H7 (cell line): ENCODE measurements around the gene PLXDC1. TPM values are rescaled to one million over a fixed set of nuclear protein-coding genes. Genes with fewer than 3 reads are reported as not detected.

Experiments used
- DNase-seq: peaks from one replicate; pipeline ENCODE4 v3.0.0; 2012
- H3K27me3 ChIP-seq: 2 replicates; pipeline ENCODE4 v1.6.0; 2011; ENCODE audit warnings: mild to moderate bottlenecking, low read length; ENCODE audit not compliant: control insufficient read depth, insufficient read depth
- H3K36me3 ChIP-seq: replicated peaks from 2 replicates; pipeline ENCODE4 v1.5.1; 2011; ENCODE audit warnings: low read length; ENCODE audit not compliant: control insufficient read depth, insufficient read depth
- H3K4me3 ChIP-seq: 2 replicates; pipeline ENCODE4 v1.5.1; 2011; ENCODE audit warnings: low read depth, mild to moderate bottlenecking, control low read depth, low read length, moderate library complexity; ENCODE audit not compliant: insufficient read depth
- total RNA-seq: library from RNA; depleted of rRNA; stranded (reverse); fragments of >200 nt; shearing (Covaris generic); gene quantifications from 2 replicates; pipeline ENCODE4 v1.2.3, GENCODE V29; 2014

Gene PLXDC1
- total RNA-seq, 1 experiment from 2014 or later: 0.38 TPM

DNA sequence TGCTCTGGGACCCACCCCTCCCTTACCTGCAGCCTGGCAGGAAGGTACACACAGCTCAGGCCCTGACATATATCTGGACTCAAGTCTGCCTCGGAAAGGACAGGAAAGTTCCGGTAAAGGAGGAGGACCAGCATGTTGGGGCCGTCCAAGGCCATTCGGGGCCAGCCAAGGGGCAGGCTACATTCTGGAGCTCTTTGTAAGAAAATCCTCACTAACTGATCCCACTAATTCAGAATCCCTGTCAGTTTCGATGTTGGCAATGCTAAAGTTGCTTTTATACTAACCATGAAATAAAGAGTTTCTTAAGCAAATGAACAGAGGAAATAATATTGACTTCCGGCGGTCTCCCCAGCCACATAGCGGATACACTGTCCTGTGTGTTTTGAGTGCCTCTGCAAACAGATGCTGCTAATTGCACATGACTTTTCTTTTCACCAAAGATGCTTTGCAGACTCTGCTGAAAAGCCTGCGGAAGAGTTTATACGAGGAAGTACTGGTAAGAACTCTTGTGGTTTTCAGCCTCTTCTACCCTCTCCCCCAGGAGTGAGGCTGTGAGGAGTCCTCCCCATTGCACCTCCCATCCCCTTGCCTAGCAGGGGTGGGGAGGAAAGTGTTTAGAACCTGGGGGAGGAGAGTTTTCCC lies 54.8 kb downstream of the PLXDC1 start:
- no peak for DNase-seq
- Histone ChIP-seq H3K36me3 (no peaks in the 10 kb centered on the region), H3K27me3 (no peaks in the 10 kb centered on the region), H3K4me3 (no peak overlapping the region)

- no peaks in the 10 kb centered on the region for H3K36me3 ChIP-seq
- no peak overlapping the region for H3K4me3 ChIP-seq
- DNase-seq: no peak
- no peaks in the 10 kb centered on the region for H3K27me3 ChIP-seq
Measured at GRCh38 chr17:39095309-39095686, 56.1 kb downstream of the PLXDC1 start.

GRCh38 chr17:39094607-39095308 lies 56.7 kb downstream of the PLXDC1 start:
- Histone ChIP-seq H3K27me3 (no peaks in the 10 kb centered on the region), H3K4me3 (no peak overlapping the region), H3K36me3 (no peaks in the 10 kb centered on the region)
- no peak for DNase-seq

- Histone ChIP-seq H3K4me3 (no peak overlapping the region), H3K27me3 (no peaks in the 10 kb centered on the region), H3K36me3 (no peaks in the 10 kb centered on the region)
- no peak for DNase-seq
Measured at GRCh38 chr17:39092692-39093230, 58.7 kb downstream of the PLXDC1 start.

- no peak for DNase-seq
- Histone ChIP-seq H3K4me3 (no peak overlapping the region), H3K27me3 (no peaks in the 10 kb centered on the region), H3K36me3 (no peaks in the 10 kb centered on the region)
Measured at GRCh38 chr17:39090908-39091665, 60.4 kb downstream of the PLXDC1 start.

DNA sequence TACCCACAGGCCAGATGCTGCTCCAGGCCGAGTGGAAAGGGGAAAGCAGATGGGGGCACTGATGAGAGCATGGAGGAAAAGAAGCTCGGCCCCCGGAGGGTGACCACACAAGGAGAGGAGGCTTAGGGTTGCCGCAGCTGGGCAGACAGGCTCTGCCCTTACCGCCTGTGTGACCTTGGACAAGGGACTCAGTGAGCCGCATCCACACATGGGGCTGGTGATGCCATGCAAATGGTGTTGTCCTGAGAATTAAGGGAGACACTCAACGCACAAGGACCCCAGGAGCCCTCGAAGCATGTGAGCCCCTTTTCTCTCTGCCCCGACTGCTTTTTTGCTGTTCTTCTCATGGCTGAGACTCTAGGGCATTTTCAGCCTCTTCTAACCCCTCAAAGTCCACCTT lies 61.0 kb downstream of the PLXDC1 start:
- no peak overlapping the region for H3K4me3 ChIP-seq
- H3K36me3 ChIP-seq: no peaks in the 10 kb centered on the region
- no peaks in the 10 kb centered on the region; the same call in 1 of the 2 replicates for H3K27me3 ChIP-seq
- no peak for DNase-seq

- Histone ChIP-seq H3K36me3 (no peaks in the 10 kb centered on the region), H3K27me3 (no peaks in the 10 kb centered on the region; the same call in 1 of the 2 replicates), H3K4me3 (no peak overlapping the region)
- no peak for DNase-seq
Measured at GRCh38 chr17:39084558-39084957, 66.9 kb downstream of the PLXDC1 start.

DNA sequence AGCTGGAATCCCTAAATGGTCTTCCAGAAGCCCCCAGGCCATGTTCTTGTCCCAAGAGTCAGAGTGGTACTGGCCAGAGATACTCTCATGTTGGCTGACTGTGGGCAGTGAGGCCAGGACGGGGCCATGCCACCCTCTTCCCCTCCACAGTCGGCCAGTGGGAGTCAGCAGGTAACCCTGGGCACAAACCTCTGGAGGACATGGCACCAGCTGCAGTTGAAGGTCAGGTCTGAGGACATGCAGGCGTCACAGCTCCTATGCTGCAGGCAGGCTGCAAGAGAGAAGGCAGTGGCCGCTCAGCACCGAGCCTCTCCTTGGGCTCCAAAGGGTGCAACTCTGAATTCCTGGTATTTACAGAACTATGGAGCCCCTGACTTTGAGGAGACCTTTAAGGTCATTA lies 68.2 kb downstream of the PLXDC1 start:
- Histone ChIP-seq H3K4me3 (no peak overlapping the region), H3K27me3 (no peaks in the 10 kb centered on the region; the same call in 1 of the 2 replicates)
- DNase-seq: no peak

DNA sequence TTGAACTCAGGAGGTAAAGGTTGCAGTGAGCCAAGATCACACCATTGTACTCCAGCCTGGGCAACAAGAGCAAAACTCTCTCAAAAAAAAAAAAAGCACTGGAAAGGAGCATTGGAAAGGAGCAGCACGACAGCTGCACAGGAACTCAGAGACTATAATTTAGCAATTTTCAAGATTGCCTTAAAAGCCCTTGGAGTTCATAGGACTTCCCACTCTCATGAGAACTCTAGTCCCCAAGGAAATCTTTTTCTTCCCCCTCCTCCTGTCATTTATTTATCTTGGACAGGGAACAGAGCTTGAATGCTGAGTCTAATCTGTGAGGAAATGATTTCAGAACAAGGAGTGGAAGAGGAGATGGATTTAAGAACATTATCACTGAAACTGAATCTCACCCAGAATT lies 69.0 kb downstream of the PLXDC1 start:
- no peak for DNase-seq
- Histone ChIP-seq H3K27me3 (no peaks in the 10 kb centered on the region; the same call in 1 of the 2 replicates), H3K4me3 (no peak overlapping the region), H3K36me3 (no peaks in the 10 kb centered on the region)

More for the DNA sequence above, 68.2 kb downstream of the PLXDC1 start:
- H3K36me3 ChIP-seq: no peaks in the 10 kb centered on the region

DNA sequence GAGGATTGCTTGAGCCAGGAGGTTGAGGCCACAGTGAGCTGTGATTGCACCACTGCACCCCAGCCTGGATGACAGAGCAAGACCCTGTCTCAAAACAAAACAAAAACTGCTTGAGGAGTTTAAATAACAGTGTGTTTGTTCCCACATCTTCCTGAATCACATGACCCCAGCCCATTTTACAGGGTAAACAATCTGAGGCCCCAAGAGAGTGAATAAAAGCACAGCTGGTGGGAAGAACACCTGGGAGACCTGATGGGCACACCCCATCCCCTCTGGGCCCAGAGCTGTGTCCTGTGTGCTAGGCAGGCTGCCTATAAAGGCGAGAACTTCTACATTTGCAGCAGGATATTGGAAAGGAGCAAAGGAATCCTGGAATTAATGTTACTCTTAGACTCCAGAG lies 69.6 kb downstream of the PLXDC1 start:
- no peaks in the 10 kb centered on the region for H3K36me3 ChIP-seq
- DNase-seq: no peak
- H3K4me3 ChIP-seq: no peak overlapping the region
- H3K27me3 ChIP-seq: no peaks in the 10 kb centered on the region; the same call in 1 of the 2 replicates

GRCh38 chr17:39080421-39081078 lies 70.9 kb downstream of the PLXDC1 start:
- Histone ChIP-seq H3K4me3 (no peak overlapping the region), H3K27me3 (no peaks in the 10 kb centered on the region; the same call in 1 of the 2 replicates), H3K36me3 (no peaks in the 10 kb centered on the region)
- no peak for DNase-seq

GRCh38 chr17:39079836-39080235 lies 71.6 kb downstream of the PLXDC1 start:
- Histone ChIP-seq H3K4me3 (no peak overlapping the region), H3K36me3 (no peaks in the 10 kb centered on the region), H3K27me3 (no peaks in the 10 kb centered on the region)
- DNase-seq: no peak

DNA sequence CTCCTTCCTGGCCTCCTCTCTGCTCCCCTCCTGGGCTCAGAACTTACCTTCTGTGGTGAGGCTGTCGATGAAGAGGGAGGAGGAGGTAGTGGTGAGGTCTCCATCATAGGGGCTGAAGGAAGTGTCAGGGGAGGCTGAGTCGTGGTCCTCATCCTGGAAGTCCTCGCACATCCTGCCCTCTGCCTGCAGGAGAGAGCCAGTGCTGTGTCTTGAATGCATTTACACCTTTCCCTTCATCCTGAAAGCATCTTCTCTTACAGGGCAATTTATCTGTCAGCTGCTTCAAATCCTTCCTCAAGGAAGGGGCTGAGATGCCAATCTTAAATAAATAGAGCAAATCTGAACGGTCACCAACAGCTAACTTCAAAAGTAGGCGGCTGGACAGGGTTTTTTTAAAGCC lies 73.6 kb downstream of the PLXDC1 start:
- Histone ChIP-seq H3K36me3 (no peaks in the 10 kb centered on the region; the same call in none of the 2 replicates), H3K4me3 (no peak overlapping the region), H3K27me3 (no peaks in the 10 kb centered on the region)
- DNase-seq: no peak

- no peak for DNase-seq
- H3K27me3 ChIP-seq: no peaks in the 10 kb centered on the region
- H3K36me3 ChIP-seq: no peaks in the 10 kb centered on the region; the same call in none of the 2 replicates
- H3K4me3 ChIP-seq: no peak overlapping the region
Measured at GRCh38 chr17:39077252-39077651, 74.2 kb downstream of the PLXDC1 start.
